Neural crest cell (in vitro differentiated cells): Measurements from ENCODE around the gene MYL9. TPM values are rescaled to one million over a fixed set of nuclear protein-coding genes. Genes with fewer than 3 reads are reported as not detected.

Source experiments
- DNase-seq: peaks from one replicate; pipeline ENCODE4 v3.0.0; 2021; ENCODE audit warnings: low read depth, mixed read lengths, low spot score
- H3K27ac Mint-ChIP-seq: one replicate; pipeline ENCODE4 v1.8.0; 2021; ENCODE audit warnings: mild to moderate bottlenecking, mixed read lengths; ENCODE audit not compliant: unreplicated experiment
- H3K27me3 Mint-ChIP-seq: 2 replicates; pipeline ENCODE4 v1.8.0; 2021; ENCODE audit warnings: low read depth, mild to moderate bottlenecking, mixed read lengths
- H3K36me3 Mint-ChIP-seq: 2 replicates; pipeline ENCODE4 v1.8.0; 2021; ENCODE audit warnings: low read depth, mild to moderate bottlenecking, mixed read lengths
- H3K4me1 Mint-ChIP-seq: 2 replicates; pipeline ENCODE4 v1.8.0; 2021; ENCODE audit warnings: mixed read lengths
- H3K4me3 Mint-ChIP-seq: one replicate; pipeline ENCODE4 v1.8.0; 2021; ENCODE audit warnings: mild to moderate bottlenecking, mixed read lengths
- H3K9me3 Mint-ChIP-seq: 2 replicates; pipeline ENCODE4 v1.8.0; 2021; ENCODE audit warnings: mixed read lengths
- total RNA-seq: library from RNA; stranded (reverse); gene quantifications from 2 replicates; pipeline ENCODE4 v1.2.1, GENCODE V29; 2021
- TF ChIP-seq, protein P1 (sequence below): fragments of 200-600 bp; sonication (generic); conservative IDR thresholded peaks from 2 replicates; pipeline ENCODE4 v1.5.0; 2021; ENCODE audit warnings: antibody characterized with exemption, mild to moderate bottlenecking

The MYL9 gene
- total RNA-seq, 1 donor from 2014 or later: 19.8 TPM

DNA sequence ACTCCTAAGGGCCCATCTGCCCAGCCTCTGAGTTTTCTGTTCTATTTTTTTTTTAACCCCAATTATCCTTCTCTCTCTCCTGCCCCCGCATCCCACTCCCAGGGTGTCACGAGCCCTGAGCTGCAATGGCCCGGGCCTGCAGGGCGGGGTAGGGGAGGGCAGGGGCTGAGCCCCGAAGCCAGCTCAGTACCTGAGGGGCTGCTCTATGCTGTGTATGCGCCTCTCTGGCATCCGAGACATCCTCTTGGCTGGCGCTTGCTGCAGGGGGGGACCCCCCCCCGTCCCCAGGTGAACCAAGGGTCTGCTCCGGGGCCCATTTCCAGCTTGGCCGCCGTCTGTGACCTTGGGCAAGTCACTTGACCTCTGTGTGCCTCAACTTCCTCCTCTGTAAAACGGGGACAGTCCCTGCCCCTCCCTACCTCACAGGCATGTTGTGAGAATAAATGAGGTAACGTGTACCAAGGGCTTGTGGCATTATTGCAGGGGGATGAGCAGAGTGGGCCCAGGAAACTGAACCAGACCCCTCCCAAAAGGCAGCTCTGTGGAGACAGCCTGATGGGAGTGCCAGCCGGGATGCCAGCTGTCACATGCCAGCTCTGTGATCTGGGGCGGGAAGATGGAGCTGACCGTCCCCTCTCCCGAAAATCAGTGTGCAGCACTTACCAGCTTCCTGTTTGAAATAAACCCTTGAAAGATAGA, 13.0 kb upstream of the MYL9 start:
- no peak for DNase-seq
- Mint-ChIP-seq H3K27ac (no peak overlapping the region), H3K4me3 (no peak overlapping the region), H3K36me3 (peaks cover 17% of the 10 kb centered on the region), H3K27me3 (no peaks in the 10 kb centered on the region), H3K9me3 (no peaks in the 10 kb centered on the region), H3K4me1 (no peaks in the 10 kb centered on the region)
- TF ChIP-seq, protein P1, sequence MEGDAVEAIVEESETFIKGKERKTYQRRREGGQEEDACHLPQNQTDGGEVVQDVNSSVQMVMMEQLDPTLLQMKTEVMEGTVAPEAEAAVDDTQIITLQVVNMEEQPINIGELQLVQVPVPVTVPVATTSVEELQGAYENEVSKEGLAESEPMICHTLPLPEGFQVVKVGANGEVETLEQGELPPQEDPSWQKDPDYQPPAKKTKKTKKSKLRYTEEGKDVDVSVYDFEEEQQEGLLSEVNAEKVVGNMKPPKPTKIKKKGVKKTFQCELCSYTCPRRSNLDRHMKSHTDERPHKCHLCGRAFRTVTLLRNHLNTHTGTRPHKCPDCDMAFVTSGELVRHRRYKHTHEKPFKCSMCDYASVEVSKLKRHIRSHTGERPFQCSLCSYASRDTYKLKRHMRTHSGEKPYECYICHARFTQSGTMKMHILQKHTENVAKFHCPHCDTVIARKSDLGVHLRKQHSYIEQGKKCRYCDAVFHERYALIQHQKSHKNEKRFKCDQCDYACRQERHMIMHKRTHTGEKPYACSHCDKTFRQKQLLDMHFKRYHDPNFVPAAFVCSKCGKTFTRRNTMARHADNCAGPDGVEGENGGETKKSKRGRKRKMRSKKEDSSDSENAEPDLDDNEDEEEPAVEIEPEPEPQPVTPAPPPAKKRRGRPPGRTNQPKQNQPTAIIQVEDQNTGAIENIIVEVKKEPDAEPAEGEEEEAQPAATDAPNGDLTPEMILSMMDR: no peak

GRCh38 chr20:36528875-36529417, 12.4 kb upstream of the MYL9 start:
- TF ChIP-seq, protein P1: no peak
- no peaks in the 10 kb centered on the region for H3K4me1 Mint-ChIP-seq
- DNase-seq: no peak
- H3K4me3 Mint-ChIP-seq: no peak overlapping the region
- no peaks in the 10 kb centered on the region for H3K27me3 Mint-ChIP-seq
- no peaks in the 10 kb centered on the region for H3K9me3 Mint-ChIP-seq
- peaks cover 17% of the 10 kb centered on the region for H3K36me3 Mint-ChIP-seq
- no peak overlapping the region for H3K27ac Mint-ChIP-seq

DNA sequence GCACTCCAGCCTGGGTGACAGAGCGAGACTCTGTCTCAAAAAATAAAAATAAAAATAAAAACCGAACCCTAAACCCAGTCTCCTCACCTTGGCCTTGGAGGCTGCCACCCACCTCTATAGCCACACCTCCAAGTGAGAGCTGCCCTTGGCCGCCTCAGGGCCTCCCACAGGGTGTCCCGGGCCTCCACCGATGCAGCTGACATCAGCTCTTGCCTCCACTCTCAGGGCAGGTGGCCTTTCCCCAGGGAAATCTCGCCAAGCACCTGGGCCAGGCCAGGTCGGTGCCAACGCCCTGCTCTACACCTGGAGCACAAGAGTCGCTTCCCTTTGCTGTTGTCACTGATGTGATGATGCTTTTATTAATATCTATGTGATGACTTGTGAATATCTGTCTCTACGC, 8.9 kb upstream of the MYL9 start:
- H3K36me3 Mint-ChIP-seq: peaks cover 10% of the 10 kb centered on the region
- H3K4me1 Mint-ChIP-seq: peaks cover 4% of the 10 kb centered on the region
- TF ChIP-seq, protein P1: no peak
- no peaks in the 10 kb centered on the region for H3K9me3 Mint-ChIP-seq
- H3K27me3 Mint-ChIP-seq: no peaks in the 10 kb centered on the region
- no peak overlapping the region for H3K27ac Mint-ChIP-seq
- H3K4me3 Mint-ChIP-seq: no peak overlapping the region
- DNase-seq: no peak

DNA sequence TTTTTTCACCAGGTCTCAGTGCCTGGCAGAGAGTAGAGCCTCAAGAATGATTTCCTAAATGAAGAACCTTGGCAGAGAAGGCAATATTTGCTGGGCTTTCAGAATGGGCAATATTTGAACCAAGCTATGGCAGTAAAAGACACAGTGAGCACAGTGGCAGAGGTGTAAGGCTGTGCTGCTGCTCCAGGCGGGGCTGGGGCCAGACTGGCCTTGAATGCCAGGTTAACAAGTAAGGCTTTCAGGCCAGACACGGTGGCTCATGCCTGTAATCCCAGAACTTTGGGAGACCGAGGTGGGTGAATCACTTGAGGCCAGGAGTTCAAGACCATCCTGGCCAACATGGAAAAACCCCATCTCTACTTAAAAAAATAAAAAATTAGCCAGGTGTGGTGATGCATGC, 8.5 kb upstream of the MYL9 start:
- no peaks in the 10 kb centered on the region for H3K27me3 Mint-ChIP-seq
- no peaks in the 10 kb centered on the region for H3K9me3 Mint-ChIP-seq
- peaks cover 8% of the 10 kb centered on the region for H3K36me3 Mint-ChIP-seq
- H3K4me1 Mint-ChIP-seq: peaks cover 4% of the 10 kb centered on the region
- no peak for DNase-seq
- no peak overlapping the region for H3K4me3 Mint-ChIP-seq
- H3K27ac Mint-ChIP-seq: no peak overlapping the region
- TF ChIP-seq, protein P1: no peak

- no peak overlapping the region for H3K27ac Mint-ChIP-seq
- no peaks in the 10 kb centered on the region for H3K36me3 Mint-ChIP-seq
- no peaks in the 10 kb centered on the region for H3K27me3 Mint-ChIP-seq
- no peak for DNase-seq
- H3K9me3 Mint-ChIP-seq: no peaks in the 10 kb centered on the region
- no peak overlapping the region for H3K4me3 Mint-ChIP-seq
- TF ChIP-seq, protein P1: no peak
- peaks cover 14% of the 10 kb centered on the region for H3K4me1 Mint-ChIP-seq
These were observed 3.1 kb upstream of the MYL9 start for GRCh38 chr20:36538026-36538722.
